HEK293 (cell line): Measurements from ENCODE around the gene ZNF83.

Experiments
- KLF9 ChIP-seq: fragments of 450-650 bp; formaldehyde crosslinking; IDR thresholded peaks from 2 replicates; pipeline ENCODE4 v1.5.1; 2016; ENCODE audit warnings: missing biosample characterization, missing genetic modification characterization, low read depth
- MYNN ChIP-seq: fragments of 450-650 bp; formaldehyde crosslinking; IDR thresholded peaks from 2 replicates; pipeline ENCODE4 v1.5.1; 2016; ENCODE audit warnings: missing biosample characterization, missing genetic modification characterization, borderline replicate concordance
- TRIM28 ChIP-seq: IDR thresholded peaks from 2 replicates; pipeline ENCODE4 v1.6.1; 2011; ENCODE audit warnings: low read length, control low read depth, borderline replicate concordance
- YY1 ChIP-seq: fragments of 450-650 bp; formaldehyde crosslinking; IDR thresholded peaks from 2 replicates; pipeline ENCODE4 v1.5.1; 2018; ENCODE audit warnings: missing biosample characterization, missing genetic modification characterization
- ZNF138 ChIP-seq: fragments of 450-650 bp; formaldehyde crosslinking; IDR thresholded peaks from 2 replicates; pipeline ENCODE4 v1.5.1; 2016; ENCODE audit warnings: missing biosample characterization, missing genetic modification characterization, borderline replicate concordance
- ZNF274 ChIP-seq, 2 experiments: fragments of 200-500 bp in 1 of 2; fragments of 450-650 bp in 1 of 2; sonication (Bioruptor generic) in 1 of 2; formaldehyde crosslinking in 1 of 2; IDR thresholded peaks; 2 replicates each; pipeline versions ENCODE4 v1.5.1 to v1.6.1; 2014 to 2016; ENCODE audit warnings: borderline replicate concordance in 1 of 2, inconsistent platforms in 1 of 2, low read length in 1 of 2, missing biosample characterization in 1 of 2, missing genetic modification characterization in 1 of 2
- ZNF335 ChIP-seq: fragments of 450-650 bp; formaldehyde crosslinking; conservative IDR thresholded peaks from 2 replicates; pipeline ENCODE4 v1.5.1; 2016; ENCODE audit warnings: missing biosample characterization, missing genetic modification characterization
- ZNF366 ChIP-seq: fragments of 450-650 bp; formaldehyde crosslinking; conservative IDR thresholded peaks from 2 replicates; pipeline ENCODE4 v1.5.1; 2016; ENCODE audit warnings: missing biosample characterization, missing genetic modification characterization
- ZSCAN16 ChIP-seq: fragments of 450-650 bp; formaldehyde crosslinking; IDR thresholded peaks from 2 replicates; pipeline ENCODE4 v1.5.1; 2016; ENCODE audit warnings: missing biosample characterization, missing genetic modification characterization
- TF ChIP-seq, protein P1 (sequence below): fragments of 450-650 bp; formaldehyde crosslinking; IDR thresholded peaks from 2 replicates; pipeline ENCODE4 v1.5.1; 2016; ENCODE audit warnings: missing biosample characterization, missing genetic modification characterization
- TF ChIP-seq, protein P2 (sequence below): fragments of 450-650 bp; formaldehyde crosslinking; IDR thresholded peaks from 2 replicates; pipeline ENCODE4; 2016; ENCODE audit warnings: missing biosample characterization, missing genetic modification characterization
- TF ChIP-seq, protein P3 (sequence below): fragments of 450-650 bp; IDR thresholded peaks from 2 replicates; pipeline ENCODE4 v1.5.1; 2018; ENCODE audit warnings: missing biosample characterization, mild to moderate bottlenecking, missing genetic modification characterization
- TF ChIP-seq, protein P4 (sequence below): fragments of 450-650 bp; formaldehyde crosslinking; IDR thresholded peaks from 2 replicates; pipeline ENCODE4 v1.5.1; 2016; ENCODE audit warnings: missing biosample characterization, missing genetic modification characterization
- TF ChIP-seq, protein P5 (sequence below): fragments of 450-650 bp; formaldehyde crosslinking; IDR thresholded peaks from 2 replicates; pipeline ENCODE4 v1.5.1; 2016; ENCODE audit warnings: missing biosample characterization, missing genetic modification characterization

DNA sequence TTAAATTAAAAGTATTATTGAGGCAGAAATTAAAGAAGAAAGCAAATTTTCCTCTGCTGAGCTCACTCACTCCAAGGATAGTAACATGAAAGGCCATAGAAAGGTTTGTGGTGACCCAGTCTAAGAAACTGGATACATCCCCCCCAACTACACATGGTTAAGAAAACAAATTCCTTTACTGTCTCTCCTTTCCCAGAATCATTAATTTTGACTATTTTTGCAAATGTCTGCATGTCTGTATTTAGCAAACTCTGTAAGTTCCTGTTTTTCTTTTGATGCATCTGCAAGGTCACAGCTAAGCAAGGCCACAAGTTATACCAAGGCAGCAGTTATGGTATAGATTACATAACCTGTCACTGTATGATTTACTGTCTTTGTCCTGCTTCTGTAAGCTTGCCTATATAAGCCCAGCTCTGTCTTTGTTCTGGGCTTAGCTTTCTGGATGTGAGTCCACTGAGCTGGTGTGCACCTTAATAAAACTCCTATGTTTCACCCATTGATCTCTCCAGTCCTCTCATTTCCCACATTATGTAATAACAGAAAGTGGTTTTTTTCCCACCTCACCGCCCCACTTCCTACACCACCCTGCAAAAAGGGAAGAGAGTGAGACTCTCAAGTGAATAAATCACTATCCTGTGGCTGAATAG lies 8.5 kb upstream of the ZNF83 start:
- TF ChIP-seq, protein P1, sequence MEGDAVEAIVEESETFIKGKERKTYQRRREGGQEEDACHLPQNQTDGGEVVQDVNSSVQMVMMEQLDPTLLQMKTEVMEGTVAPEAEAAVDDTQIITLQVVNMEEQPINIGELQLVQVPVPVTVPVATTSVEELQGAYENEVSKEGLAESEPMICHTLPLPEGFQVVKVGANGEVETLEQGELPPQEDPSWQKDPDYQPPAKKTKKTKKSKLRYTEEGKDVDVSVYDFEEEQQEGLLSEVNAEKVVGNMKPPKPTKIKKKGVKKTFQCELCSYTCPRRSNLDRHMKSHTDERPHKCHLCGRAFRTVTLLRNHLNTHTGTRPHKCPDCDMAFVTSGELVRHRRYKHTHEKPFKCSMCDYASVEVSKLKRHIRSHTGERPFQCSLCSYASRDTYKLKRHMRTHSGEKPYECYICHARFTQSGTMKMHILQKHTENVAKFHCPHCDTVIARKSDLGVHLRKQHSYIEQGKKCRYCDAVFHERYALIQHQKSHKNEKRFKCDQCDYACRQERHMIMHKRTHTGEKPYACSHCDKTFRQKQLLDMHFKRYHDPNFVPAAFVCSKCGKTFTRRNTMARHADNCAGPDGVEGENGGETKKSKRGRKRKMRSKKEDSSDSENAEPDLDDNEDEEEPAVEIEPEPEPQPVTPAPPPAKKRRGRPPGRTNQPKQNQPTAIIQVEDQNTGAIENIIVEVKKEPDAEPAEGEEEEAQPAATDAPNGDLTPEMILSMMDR, result no peak
- TF ChIP-seq, protein P2, sequence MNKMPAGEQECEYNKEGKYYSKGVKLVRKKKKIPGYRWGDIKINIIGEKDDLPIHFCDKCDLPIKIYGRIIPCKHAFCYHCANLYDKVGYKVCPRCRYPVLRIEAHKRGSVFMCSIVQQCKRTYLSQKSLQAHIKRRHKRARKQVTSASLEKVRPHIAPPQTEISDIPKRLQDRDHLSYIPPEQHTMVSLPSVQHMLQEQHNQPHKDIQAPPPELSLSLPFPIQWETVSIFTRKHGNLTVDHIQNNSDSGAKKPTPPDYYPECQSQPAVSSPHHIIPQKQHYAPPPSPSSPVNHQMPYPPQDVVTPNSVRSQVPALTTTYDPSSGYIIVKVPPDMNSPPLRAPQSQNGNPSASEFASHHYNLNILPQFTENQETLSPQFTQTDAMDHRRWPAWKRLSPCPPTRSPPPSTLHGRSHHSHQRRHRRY (tag by site-specific recombination), result no peak
- TF ChIP-seq ZNF138 (no peak), KLF9 (tag by site-specific recombination) (no peak), TRIM28 (no peak), YY1 (tag by site-specific recombination) (no peak), MYNN (no peak), ZSCAN16 (tag by site-specific recombination) (no peak), ZNF274 (IDR thresholded peaks at IDR 0.05; ENCODE audit: low read length) (no peak), ZNF274 (tag by site-specific recombination; IDR thresholded peaks at IDR 0.05; ENCODE audit: borderline replicate concordance) (no peak), ZNF335 (no peak), ZNF366 (tag by site-specific recombination) (no peak)
- TF ChIP-seq, protein P3, sequence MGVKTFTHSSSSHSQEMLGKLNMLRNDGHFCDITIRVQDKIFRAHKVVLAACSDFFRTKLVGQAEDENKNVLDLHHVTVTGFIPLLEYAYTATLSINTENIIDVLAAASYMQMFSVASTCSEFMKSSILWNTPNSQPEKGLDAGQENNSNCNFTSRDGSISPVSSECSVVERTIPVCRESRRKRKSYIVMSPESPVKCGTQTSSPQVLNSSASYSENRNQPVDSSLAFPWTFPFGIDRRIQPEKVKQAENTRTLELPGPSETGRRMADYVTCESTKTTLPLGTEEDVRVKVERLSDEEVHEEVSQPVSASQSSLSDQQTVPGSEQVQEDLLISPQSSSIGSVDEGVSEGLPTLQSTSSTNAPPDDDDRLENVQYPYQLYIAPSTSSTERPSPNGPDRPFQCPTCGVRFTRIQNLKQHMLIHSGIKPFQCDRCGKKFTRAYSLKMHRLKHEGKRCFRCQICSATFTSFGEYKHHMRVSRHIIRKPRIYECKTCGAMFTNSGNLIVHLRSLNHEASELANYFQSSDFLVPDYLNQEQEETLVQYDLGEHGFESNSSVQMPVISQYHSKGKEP (tag by site-specific recombination), result no peak
- TF ChIP-seq, protein P4, sequence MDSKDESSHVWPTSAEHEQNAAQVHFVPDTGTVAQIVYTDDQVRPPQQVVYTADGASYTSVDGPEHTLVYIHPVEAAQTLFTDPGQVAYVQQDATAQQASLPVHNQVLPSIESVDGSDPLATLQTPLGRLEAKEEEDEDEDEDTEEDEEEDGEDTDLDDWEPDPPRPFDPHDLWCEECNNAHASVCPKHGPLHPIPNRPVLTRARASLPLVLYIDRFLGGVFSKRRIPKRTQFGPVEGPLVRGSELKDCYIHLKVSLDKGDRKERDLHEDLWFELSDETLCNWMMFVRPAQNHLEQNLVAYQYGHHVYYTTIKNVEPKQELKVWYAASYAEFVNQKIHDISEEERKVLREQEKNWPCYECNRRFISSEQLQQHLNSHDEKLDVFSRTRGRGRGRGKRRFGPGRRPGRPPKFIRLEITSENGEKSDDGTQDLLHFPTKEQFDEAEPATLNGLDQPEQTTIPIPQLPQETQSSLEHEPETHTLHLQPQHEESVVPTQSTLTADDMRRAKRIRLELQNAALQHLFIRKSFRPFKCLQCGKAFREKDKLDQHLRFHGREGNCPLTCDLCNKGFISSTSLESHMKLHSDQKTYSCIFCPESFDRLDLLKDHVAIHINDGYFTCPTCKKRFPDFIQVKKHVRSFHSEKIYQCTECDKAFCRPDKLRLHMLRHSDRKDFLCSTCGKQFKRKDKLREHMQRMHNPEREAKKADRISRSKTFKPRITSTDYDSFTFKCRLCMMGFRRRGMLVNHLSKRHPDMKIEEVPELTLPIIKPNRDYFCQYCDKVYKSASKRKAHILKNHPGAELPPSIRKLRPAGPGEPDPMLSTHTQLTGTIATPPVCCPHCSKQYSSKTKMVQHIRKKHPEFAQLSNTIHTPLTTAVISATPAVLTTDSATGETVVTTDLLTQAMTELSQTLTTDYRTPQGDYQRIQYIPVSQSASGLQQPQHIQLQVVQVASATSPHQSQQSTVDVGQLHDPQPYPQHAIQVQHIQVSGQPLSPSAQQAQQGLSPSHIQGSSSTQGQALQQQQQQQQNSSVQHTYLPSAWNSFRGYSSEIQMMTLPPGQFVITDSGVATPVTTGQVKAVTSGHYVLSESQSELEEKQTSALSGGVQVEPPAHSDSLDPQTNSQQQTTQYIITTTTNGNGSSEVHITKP (tag by site-specific recombination), result no peak
- TF ChIP-seq, protein P5, sequence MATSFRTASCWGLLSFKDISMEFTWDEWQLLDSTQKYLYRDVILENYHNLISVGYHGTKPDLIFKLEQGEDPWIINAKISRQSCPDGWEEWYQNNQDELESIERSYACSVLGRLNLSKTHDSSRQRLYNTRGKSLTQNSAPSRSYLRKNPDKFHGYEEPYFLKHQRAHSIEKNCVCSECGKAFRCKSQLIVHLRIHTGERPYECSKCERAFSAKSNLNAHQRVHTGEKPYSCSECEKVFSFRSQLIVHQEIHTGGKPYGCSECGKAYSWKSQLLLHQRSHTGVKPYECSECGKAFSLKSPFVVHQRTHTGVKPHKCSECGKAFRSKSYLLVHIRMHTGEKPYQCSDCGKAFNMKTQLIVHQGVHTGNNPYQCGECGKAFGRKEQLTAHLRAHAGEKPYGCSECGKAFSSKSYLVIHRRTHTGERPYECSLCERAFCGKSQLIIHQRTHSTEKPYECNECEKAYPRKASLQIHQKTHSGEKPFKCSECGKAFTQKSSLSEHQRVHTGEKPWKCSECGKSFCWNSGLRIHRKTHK (tag by site-specific recombination), result no peak
